CD4-positive, alpha-beta T cell treated with Interferon gamma for 1 hour (primary cell): ENCODE results near the gene DHRS4.
"Not testable (repeated sequence)": the region's sequence is repeated elsewhere in the genome, so short reads cannot be mapped to it uniquely, and the experiment has no call there.

Experiments
- DNase-seq: peaks from one replicate; pipeline ENCODE4 v3.0.0-alpha.2; 2020

DHRS4 gene

DNA sequence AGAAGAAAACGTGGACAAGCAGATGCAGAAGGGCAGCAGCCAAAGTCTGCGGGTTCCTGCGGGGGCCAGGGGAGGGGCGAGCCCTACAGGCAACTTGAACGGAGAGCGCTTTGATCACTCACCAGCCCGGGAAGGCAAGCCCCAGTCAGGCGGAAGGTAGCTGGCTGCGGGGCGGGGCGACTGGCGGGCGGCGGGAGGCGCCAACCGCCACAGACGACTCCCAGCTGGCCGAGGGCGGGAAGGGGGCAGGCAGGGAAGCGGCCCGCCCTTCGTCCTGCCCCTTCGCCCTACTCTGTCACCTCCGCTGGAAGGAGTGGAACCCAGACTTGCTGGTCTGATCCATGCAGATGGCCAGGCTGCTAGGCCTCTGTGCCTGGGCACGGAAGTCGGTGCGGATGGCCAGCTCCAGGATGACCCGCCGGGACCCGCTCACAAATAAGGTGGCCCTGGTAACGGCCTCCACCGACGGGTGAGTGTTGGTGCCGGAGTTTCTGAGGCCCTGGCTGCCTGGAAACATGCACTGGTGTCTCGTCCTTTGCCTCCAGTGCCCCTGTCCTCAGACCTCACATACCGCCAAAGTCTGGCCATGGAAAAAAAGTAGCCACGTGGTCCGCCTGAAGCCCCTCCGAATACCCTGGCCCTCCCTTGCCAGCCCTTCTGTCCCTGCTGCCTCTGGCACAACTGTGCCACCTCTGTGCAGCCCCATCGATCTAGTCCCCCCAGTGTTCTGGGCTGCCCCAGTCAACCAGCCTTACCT, 35.2 kb downstream of the DHRS4 start, which contains the start of gene DHRS4L2:
DHRS4L2 (plus strand) TSS at position 323 of the 757 bp plus-strand sequence; CDS start at position 342, 19 bp downstream.
- peak; percentile 65 for DNase-seq

GRCh38 chr14:23989734-23990445, 36.3 kb downstream of the DHRS4 start:
- not testable (repeated sequence) for DNase-seq

- DNase-seq, result not testable (repeated sequence)
Measured at GRCh38 chr14:23990961-23991360, 37.4 kb downstream of the DHRS4 start.

DNA sequence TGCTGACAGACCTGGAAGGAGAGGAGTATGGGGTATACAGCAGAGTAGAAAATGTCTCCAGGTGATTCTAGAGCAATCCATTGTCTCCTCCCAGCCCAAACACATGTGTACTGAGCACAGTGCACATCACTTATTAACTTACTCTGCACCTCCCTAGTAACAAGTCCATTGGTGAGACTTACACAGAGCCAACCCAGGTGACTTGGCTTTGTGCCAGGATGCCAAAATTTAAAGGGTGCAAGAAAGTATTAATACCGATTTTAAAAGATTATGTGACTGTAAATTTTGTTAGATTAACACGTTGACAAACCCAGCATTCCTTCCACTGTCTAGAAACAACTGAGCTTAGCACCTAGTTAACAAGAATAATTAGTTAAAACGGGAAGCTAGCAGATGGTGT, 39.5 kb downstream of the DHRS4 start:
- DNase-seq, result not testable (repeated sequence)

GRCh38 chr14:23996009-23996408, 42.4 kb downstream of the DHRS4 start:
- not testable (repeated sequence) for DNase-seq

DNA sequence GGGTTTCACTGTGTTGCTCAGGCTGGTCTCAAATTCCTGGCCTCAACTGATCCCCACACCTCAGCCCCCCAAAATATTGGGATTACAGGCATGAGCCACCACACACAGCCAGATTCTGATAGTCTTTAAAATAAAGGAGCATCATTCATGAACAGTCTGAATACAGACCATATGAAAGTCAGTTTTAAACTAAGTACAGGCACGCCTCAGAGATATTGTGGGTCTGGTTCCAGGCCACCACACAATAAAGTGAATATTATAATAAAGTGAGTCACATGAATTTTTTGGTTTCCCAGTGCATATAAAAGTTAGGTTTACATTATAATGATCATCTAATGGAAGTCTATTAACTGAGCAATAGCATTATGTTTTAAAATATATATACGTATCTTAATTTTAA, 43.3 kb downstream of the DHRS4 start:
- not testable (repeated sequence) for DNase-seq

DNA sequence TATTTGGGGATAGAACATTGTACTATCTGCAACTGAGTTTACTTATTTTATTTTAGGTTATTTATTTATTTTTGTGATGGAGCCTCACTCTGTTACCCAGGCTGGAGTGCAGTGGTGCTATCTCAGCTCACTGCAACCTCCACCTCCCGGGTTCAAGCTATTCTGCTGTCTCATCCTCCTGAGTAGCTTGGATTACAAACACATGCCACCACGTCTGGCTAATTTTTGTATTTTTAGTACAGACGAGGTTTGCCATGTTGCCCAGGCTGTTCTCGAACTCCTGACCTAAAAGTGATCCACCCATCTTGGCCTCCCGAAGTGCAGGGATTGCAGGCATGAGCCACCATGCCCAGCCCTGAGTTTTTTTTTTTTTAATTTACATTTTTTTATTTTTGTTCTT, 46.1 kb downstream of the DHRS4 start:
- DNase-seq, result not testable (repeated sequence)

- not testable (repeated sequence) for DNase-seq
Measured at GRCh38 chr14:24001078-24001477, 47.5 kb downstream of the DHRS4 start.

DNA sequence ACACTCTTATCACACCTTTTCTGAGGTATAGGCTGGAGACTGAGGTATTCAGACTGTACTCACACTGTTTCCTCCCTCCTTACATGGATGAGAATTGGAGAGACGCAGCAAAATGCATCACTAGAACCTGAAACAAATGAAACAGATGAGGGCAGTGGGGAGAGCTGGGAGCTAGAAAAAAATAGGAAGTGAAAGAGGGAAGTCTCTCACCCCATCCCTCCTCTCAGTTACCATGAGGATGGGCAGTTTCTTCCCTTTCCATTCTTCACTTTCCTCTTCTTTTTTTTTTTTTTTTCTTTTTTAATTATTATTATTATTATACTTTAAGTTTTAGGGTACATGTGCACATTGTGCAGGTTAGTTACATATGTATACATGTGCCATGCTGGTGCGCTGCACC, 48.1 kb downstream of the DHRS4 start:
- not testable (repeated sequence) for DNase-seq

GRCh38 chr14:24006471-24006816, 52.9 kb downstream of the DHRS4 start:
- not testable (repeated sequence) for DNase-seq

- DNase-seq, result peak; percentile 64
Measured at GRCh38 chr14:24006817-24007652, 53.5 kb downstream of the DHRS4 start.

DNA sequence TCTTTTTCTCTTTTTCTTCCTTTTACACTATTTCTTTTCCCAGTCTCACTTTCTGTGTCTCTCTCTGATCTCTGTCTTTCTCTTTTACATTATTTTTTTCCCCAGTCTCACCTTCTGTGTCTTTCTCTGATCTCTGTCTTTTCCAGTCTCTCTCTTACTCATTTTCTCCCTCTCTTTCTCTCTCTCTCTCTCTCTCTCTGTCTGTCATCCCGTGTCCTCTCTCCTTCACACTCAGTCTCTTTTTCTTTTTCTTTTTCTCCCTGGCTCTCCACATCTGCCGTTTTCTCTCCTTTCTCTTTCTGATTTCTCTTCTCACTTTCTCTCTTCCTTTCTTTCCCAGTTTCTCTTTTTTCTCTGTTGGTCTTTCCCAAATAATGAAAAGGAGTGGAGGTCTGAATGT, 57.5 kb downstream of the DHRS4 start:
- DNase-seq, result no peak

- not testable (repeated sequence) for DNase-seq
Measured at GRCh38 chr14:24012726-24013273, 59.2 kb downstream of the DHRS4 start.

DNA sequence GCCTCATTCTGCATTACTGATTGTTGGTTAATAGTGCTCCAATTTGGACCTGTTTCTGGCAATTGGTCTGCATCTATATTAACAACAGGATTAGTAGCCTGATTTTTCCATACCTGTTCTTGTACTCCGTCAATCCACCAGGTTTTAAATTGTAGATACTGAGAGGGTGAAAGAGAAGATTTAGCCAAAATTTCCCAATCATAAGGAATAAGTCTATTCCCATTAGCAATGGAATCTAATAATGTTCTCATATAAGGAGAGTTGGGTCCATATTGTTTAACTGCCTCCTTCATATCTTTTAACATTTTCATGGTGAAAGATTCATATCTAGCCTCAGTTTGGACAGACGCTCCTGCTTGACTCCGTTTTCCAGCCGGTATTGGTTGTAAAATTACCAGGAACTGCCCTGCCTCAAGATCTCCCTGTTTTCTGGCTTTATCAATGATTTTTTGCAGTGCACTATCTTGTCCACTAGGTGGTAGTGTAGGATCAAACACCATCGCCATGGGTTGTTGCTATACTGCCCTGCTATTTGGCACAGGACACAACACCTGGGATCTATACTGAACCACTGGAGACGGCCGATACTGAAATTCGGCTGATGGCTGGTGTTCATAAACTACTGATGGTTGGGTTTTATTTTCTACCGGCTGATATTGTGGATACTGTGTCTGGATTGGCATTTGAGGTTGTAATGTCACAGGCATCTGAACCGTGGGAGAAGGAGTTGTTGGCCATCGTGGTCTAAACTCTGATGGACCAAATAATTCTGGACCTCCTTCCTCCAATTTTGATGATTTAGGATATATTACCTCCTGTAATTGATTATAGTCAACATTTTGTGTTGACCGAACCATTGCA, 60.3 kb downstream of the DHRS4 start:
- DNase-seq, result peak; percentile 46

DNA sequence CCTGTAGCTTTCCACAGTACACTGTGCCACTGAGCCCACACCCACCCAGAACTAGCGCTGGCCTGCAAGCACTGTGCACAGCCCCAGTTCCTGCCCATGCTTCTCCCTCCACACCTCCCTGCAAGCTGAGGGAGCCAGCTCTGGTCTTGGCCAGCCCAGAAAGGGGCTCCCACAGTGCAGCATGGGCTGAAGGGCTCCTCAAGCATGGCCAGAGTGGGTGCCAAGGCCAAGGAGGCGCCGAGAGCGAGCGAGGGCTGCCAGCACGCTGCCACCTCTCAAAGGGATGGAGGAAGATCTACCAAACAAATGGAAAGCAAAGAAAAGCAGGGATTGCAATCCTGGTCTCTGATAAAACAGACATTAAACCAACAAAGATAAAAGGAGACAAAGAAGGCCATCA, 62.2 kb downstream of the DHRS4 start:
- DNase-seq, result not testable (repeated sequence)
